C4-2B (cell line): ENCODE results near the gene CXCL16.

Experiments used
- CTCF ChIP-seq: fragments of 450-650 bp; conservative IDR thresholded peaks from 2 replicates; pipeline ENCODE4 v1.5.1; 2017; ENCODE audit warnings: mild to moderate bottlenecking
- ZFX ChIP-seq: fragments of 450-650 bp; IDR thresholded peaks from 2 replicates; pipeline ENCODE4 v1.6.1; 2017

- TF ChIP-seq CTCF (no peak), ZFX (peak; percentile 91; the same call in 1 of the 2 replicates)
Observed at GRCh38 chr17:4739122-4740024, at the start of gene CXCL16, which contains the start of gene ZMYND15.
